ENCODE measurements around the gene TFAP2E. TPM values are rescaled to one million over a fixed set of nuclear protein-coding genes. Genes with fewer than 3 reads are reported as not detected.
A peak's percentile ranks its signal among the peaks of the same experiment; 100 is the strongest.

Gene TFAP2E
- total RNA-seq, 1 experiment from 2014 or later: 3.2 TPM

- intact Hi-C loops (cut with micrococcal nuclease; ENCODE audit: unreplicated experiment) (no loop called here), in situ Hi-C loops (cut with HindIII; ENCODE audit: low pct_unique_long_range_greater_than_20kb, low sequenced_read_pairs) (no loop called here)
- TF ChIP-seq TCF7L2 (IDR thresholded peaks at IDR 0.05; ENCODE audit: low read depth, low read length) (no peak), CTCF (IDR thresholded peaks at IDR 0.05) (no peak), POLR2AphosphoS5 (IDR thresholded peaks at IDR 0.05; ENCODE audit: low read depth, low read length) (no peak), REST (IDR thresholded peaks at IDR 0.05; ENCODE audit: insufficient read depth in 1 of 2, low read depth in 2 of 2, low read length in 1 of 2) (no peak), SIN3A (IDR thresholded peaks at IDR 0.05; ENCODE audit: borderline replicate concordance, insufficient read depth, low read depth, low read length) (no peak)
- Histone ChIP-seq H3K27ac (ENCODE audit: low read length) (no peak overlapping the region), H3K36me3 (ENCODE audit: control insufficient read depth, insufficient read depth, low read length) (peaks cover 8% of the 10 kb centered on the region), H3K27me3 (ENCODE audit: control insufficient read depth, insufficient read depth, low read length) (no peaks in the 10 kb centered on the region), H3K9me3 (ENCODE audit: control insufficient read depth, insufficient read depth, low read depth, low read length) (no peaks in the 10 kb centered on the region), H3K4me1 (ENCODE audit: control insufficient read depth, insufficient read depth, low read length) (no peaks in the 10 kb centered on the region), H3K4me3 (ENCODE audit: low read depth in 2 of 2, low read length in 2 of 2) (no peak overlapping the region)
- ATAC-seq (no peak), DNase-seq (ENCODE audit: low read depth, low spot score) (no peak)
- BruUV-seq (replicated peaks): no TSS peak
- CTCF ChIA-PET: no interaction called here
- POLR2A ChIA-PET: interaction anchor here (0.6 kb wide), 1 partner anchor 29 kb away, joined by 11 read pairs; no protein-coding TSS in a partner anchor
Measured at GRCh38 chr1:35597870-35598269, 24.8 kb downstream of the TFAP2E start.

- H3K36me3 ChIP-seq (ENCODE audit: control insufficient read depth, insufficient read depth, low read length): peaks cover 12% of the 10 kb centered on the region
- no peak for ATAC-seq
- no TSS peak for BruUV-seq (replicated peaks)
- in situ Hi-C loops (cut with HindIII; ENCODE audit: low pct_unique_long_range_greater_than_20kb, low sequenced_read_pairs): no loop called here
- no peak overlapping the region for H3K4me3 ChIP-seq (ENCODE audit: low read depth in 2 of 2, low read length in 2 of 2)
- ChIA-PET CTCF (no interaction called here), POLR2A (interaction anchor here (0.6 kb wide), 1 partner anchor 13 kb away, joined by 3 read pairs; no protein-coding TSS in a partner anchor)
- no peaks in the 10 kb centered on the region for H3K27me3 ChIP-seq (ENCODE audit: control insufficient read depth, insufficient read depth, low read length)
- no peak for DNase-seq (ENCODE audit: low read depth, low spot score)
- H3K27ac ChIP-seq (ENCODE audit: low read length): no peak overlapping the region
- no peaks in the 10 kb centered on the region for H3K4me1 ChIP-seq (ENCODE audit: control insufficient read depth, insufficient read depth, low read length)
- intact Hi-C loops (cut with micrococcal nuclease; ENCODE audit: unreplicated experiment): no loop called here
- TF ChIP-seq TCF7L2 (IDR thresholded peaks at IDR 0.05; ENCODE audit: low read depth, low read length) (no peak), POLR2AphosphoS5 (IDR thresholded peaks at IDR 0.05; ENCODE audit: low read depth, low read length) (peak; percentile 37; the same call in 1 of the 2 replicates)
- H3K9me3 ChIP-seq (ENCODE audit: control insufficient read depth, insufficient read depth, low read depth, low read length): no peaks in the 10 kb centered on the region
Measured at GRCh38 chr1:35598895-35599294, 25.8 kb downstream of the TFAP2E start.

GRCh38 chr1:35599411-35599810, 26.3 kb downstream of the TFAP2E start:
- H3K27ac ChIP-seq (ENCODE audit: low read length): no peak overlapping the region
- DNase-seq (ENCODE audit: low read depth, low spot score) (no peak), ATAC-seq (no peak)
- CTCF ChIA-PET: no interaction called here
- H3K4me3 ChIP-seq (ENCODE audit: low read depth in 2 of 2, low read length in 2 of 2): no peak overlapping the region
- POLR2A ChIA-PET: interaction anchor here (0.6 kb wide), 1 partner anchor 12 kb away, joined by 3 read pairs; no protein-coding TSS in a partner anchor
- H3K36me3 ChIP-seq (ENCODE audit: control insufficient read depth, insufficient read depth, low read length): peaks cover 12% of the 10 kb centered on the region
- H3K27me3 ChIP-seq (ENCODE audit: control insufficient read depth, insufficient read depth, low read length): no peaks in the 10 kb centered on the region
- in situ Hi-C loops (cut with HindIII; ENCODE audit: low pct_unique_long_range_greater_than_20kb, low sequenced_read_pairs): no loop called here
- intact Hi-C loops (cut with micrococcal nuclease; ENCODE audit: unreplicated experiment): no loop called here
- no peak for TF ChIP-seq POLR2AphosphoS5 (IDR thresholded peaks at IDR 0.05; ENCODE audit: low read depth, low read length)
- TF ChIP-seq SIN3A (IDR thresholded peaks at IDR 0.05; ENCODE audit: borderline replicate concordance, insufficient read depth, low read depth, low read length): no peak
- no peak for TF ChIP-seq REST (IDR thresholded peaks at IDR 0.05; ENCODE audit: insufficient read depth in 1 of 2, low read depth in 2 of 2, low read length in 1 of 2)
- TF ChIP-seq TCF7L2 (IDR thresholded peaks at IDR 0.05; ENCODE audit: low read depth, low read length): no peak
- TF ChIP-seq CTCF (IDR thresholded peaks at IDR 0.05): no peak
- BruUV-seq (replicated peaks): no TSS peak
- no peaks in the 10 kb centered on the region for H3K4me1 ChIP-seq (ENCODE audit: control insufficient read depth, insufficient read depth, low read length)
- no peaks in the 10 kb centered on the region for H3K9me3 ChIP-seq (ENCODE audit: control insufficient read depth, insufficient read depth, low read depth, low read length)
